SU-DHL-6 (cell line): Measurements from ENCODE around the gene CHKA.

Source experiments
- CTCF ChIP-seq: fragments of 200-600 bp; sonication (generic); IDR thresholded peaks from one replicate; pipeline ENCODE4 v1.5.1; 2017; ENCODE audit warnings: antibody characterized with exemption, mild to moderate bottlenecking, low read length, moderate library complexity; ENCODE audit not compliant: insufficient read depth, poor library complexity, severe bottlenecking
- EZH2phosphoT487 ChIP-seq: fragments of 200-600 bp; sonication (generic), shearing (Covaris generic); conservative IDR thresholded peaks from 2 replicates; pipeline ENCODE4 v1.6.1; 2018; ENCODE audit warnings: mild to moderate bottlenecking, antibody characterized with exemption, low read length, moderate library complexity, mixed read lengths

- TF ChIP-seq CTCF, result no peak
- no peak for TF ChIP-seq EZH2phosphoT487
These were observed 77.6 kb downstream of the CHKA start for GRCh38 chr11:68043349-68044144.
